Head of caudate nucleus (tissue), 42 donors: ENCODE data around the gene TTYH3.

Experiments
- DNase-seq, 42 donors: peaks; one replicate each; pipeline versions ENCODE4 v3.0.0 to v3.0.0-alpha.2; 2020 to 2021; ENCODE audit warnings: mixed read lengths in 7 of 42
- intact Hi-C: fragments of 100-400 bp; cut with DNase I; formaldehyde crosslinking; loops from one replicate; pipeline ENCODE4 v1.15.0; 2022

Gene TTYH3

GRCh38 chr7:2657208-2657607 lies 25.4 kb downstream of the TTYH3 start:
- intact Hi-C loops: no loop called here

DNA sequence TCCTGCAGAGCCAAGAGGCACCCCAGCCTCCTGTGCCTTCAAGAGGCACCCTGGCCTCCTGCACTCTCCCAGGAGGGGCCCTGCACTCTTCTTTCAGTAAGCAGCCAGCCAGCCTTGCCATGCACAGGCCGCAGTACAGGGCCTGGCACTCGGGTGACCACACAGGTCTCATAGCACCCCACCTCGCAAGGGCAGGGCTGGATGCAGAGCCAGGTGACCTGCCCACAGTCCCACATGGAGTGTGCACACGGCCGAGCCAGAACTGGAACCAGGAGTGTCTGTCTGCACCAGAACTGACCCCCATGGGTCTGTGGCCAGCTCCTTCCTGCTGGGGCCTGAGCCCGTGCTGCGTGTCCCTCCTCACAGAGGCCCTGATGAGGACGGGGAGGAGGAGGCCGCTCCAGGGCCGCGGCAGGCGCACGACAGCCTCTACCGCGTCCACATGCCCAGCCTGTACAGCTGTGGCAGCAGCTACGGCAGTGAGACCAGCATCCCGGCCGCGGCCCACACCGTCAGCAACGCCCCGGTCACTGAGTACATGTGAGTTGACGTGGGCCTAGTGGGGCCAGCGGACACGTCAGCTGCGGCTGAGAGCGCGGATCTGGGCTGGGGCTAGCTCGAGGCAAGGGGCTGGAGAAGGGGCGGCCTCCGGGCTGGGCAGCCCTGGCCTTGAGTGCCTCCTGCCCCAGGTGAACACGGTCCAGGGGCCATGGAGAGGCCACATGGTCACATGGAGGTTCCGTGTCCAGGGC lies 26.3 kb downstream of the TTYH3 start:
- intact Hi-C loops: no loop called here
- no peak for DNase-seq

More at GRCh38 chr7:2657208-2657607, 25.4 kb downstream of the TTYH3 start:
- DNase-seq: no peak

DNA sequence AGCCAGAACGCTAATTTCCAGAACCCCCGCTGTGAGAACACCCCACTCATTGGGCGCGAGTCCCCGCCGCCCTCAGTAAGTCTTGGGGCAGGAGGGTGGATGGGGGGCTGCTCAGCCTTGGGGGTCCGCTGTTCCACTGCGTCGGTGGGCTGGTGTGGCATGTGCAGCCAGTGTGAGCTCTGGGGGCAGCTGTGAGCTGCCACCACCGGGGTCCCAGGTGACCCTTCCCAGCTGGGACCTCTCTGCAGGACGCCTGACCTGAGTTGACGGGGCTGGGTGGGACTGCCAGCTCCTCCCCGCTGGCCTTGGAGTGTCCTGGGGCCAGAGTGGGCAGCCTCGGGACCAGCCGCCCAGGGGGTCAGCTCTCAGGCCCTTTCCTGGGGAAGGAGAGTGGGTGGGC lies 27.2 kb downstream of the TTYH3 start:
- intact Hi-C loops: no loop called here
- no peak for DNase-seq

GRCh38 chr7:2659556-2660358 lies 28.0 kb downstream of the TTYH3 start:
- no peak for DNase-seq
- intact Hi-C loops: no loop called here

GRCh38 chr7:2660359-2661095 lies 28.7 kb downstream of the TTYH3 start:
- intact Hi-C loops: no loop called here
- DNase-seq: no peak

- no peak for DNase-seq
Observed at GRCh38 chr7:2661096-2661449, 29.3 kb downstream of the TTYH3 start.

DNA sequence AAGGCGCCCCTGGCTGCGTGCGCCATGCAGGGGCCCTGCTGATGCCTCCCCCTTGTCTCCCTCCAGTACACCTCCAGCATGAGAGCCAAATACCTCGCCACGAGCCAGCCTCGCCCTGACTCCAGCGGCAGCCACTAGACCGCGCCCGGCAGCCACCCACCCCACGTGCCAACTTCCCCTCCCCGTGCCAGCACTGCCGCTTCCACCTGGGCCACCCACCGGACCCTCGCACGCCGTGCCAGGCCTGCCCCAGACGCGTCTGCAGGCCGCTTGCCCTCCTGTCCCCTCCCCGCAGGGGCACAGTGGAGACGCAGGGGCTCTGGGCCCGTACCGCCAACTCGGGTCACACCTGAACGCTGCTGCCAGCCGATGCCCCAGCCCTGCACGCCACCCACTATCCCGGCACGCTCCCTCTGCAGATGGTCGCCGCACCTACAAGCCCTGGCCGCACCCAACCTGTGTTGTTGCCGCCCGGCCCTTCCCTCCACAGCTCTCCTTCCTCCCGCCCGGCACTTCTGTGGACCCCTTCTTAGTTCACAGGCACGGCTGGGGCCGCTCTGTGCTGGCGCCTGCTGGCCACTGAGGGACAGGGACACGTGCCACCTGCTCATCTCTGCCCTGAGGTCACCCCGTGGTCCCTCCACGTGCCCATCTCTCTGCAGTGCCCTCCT lies 30.0 kb downstream of the TTYH3 start:
- peak in 1 of 42 donors; percentile 49 for DNase-seq
- intact Hi-C loops: no loop called here

More at GRCh38 chr7:2661096-2661449, 29.3 kb downstream of the TTYH3 start:
- intact Hi-C loops: no loop called here

DNA sequence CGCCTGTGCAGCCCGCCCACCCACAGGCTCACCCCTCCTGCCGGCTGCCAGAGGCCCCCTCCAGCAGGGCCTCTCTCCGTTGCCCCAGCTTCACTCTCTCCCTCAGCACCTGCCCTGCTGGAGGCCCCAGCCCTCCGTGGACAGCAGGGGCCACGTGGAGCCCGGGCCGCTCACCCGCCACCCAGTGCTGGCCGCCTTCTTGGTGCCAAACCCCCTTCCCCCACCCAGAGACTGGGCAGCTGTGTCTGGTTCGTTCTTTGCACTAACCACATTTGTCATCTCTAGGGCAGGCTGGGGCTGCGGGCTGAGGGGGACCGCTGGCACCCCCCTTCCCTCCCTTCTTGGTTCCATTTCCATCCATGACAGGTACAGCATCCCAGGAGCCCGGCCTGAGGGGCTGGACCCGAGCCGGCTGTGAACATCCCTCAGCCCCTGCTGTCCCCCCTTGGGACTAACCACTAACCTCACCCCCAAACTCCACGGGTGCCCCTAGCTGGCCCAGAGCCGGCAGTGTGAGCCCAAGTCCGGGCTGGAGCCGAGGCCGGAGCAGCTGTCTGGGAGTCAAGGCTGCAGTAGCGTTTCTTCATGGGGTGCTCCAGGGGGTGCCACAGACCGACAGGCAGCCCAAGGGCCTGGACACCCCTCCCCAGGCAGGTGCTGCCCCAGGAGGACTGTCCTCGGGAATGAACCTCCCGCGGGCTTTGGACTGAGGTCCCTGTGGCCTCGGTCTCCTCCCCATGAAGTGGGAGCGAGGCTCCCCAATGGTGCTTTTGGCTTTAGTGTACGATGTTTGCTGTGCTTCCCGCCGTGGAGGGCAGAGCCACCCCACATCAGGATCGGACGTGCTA lies 30.7 kb downstream of the TTYH3 start:
- peak in 1 of 42 donors; percentile 36 for DNase-seq
- intact Hi-C loops: no loop called here

DNA sequence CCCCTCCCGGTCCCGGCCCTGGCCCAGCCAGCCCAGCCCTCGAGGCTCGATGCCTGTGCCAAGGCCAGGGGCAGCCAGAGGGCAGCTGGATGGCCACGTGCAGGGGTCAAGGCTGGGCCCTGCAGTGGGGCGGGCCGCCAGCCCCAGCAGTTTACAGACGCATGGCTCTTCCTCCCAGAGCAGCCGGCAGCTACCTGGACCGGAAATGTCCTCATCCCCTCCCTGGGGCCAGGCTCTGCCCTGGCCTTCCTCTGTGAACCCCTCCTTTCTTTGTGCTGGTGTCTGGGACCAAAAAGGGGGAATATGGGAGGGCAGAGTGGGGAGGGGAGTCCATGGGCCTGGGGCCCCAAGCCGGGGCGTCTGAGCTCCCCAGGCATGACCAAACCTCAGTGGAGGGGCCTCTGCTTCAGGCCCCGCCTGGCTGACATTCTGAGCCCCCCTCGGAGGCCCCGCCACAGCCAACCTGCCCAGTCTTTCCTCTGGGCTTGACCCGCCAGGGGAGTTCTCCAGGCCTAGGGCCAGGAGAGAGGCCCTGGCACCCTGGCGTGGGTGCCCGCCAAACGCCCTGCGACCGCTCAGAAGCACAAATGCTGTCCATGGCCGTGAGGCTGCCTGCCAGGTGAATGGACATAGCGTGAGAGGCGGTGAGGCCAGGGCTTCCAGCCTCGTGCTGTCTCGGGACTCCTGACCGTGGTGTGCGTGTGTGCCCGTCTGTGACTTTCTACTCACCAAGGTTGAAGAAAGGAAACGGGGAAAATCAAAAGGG lies 31.5 kb downstream of the TTYH3 start:
- peak in 4 of 42 donors; percentile 36 to 55 (median 47) for DNase-seq
- intact Hi-C loops: no loop called here

- no peak for DNase-seq
- intact Hi-C loops: no loop called here
Observed at GRCh38 chr7:2663960-2664359, 32.2 kb downstream of the TTYH3 start.

- DNase-seq: peak in 6 of 42 donors; percentile 55 to 64 (median 58)
- intact Hi-C loops: no loop called here
Observed at GRCh38 chr7:2665359-2665791, 33.6 kb downstream of the TTYH3 start.

GRCh38 chr7:2666155-2666554 lies 34.4 kb downstream of the TTYH3 start:
- no peak for DNase-seq
- intact Hi-C loops: no loop called here

DNA sequence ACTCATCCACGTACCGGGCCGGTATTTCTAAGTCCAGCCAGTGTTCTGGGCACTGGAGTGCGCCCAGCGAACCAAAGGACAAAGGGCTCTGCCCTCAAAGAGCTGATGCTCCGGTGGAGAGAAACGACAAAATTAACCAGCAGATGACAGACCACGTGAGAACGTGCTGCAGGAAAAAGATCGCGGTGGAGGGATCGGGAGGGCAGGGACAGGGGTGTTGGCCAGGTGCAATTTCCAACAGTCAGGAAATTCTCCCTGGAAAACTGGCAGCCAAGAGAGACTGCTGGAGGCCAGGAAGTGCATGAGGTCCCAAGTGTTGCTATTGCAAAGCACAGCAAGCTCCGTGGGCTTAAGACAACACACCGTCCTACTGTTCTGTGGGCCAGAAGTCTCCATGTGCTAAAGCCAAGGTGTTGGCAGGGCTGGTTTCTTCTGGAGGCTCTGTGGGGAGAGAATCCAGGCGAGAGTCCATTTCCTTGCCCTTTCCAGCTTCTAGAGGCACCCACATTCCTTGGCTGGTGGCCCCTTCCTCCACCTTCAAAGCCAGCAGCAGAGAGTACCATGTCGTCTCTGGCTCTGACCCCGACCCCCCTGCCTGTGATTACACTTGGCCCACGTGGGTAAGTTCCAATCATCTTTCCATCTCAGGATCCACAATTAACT lies 34.9 kb downstream of the TTYH3 start:
- intact Hi-C loops: no loop called here

GRCh38 chr7:2667843-2668242 lies 36.1 kb downstream of the TTYH3 start:
- intact Hi-C loops: no loop called here
- no peak for DNase-seq

More for the DNA sequence above, 34.9 kb downstream of the TTYH3 start:
- no peak for DNase-seq

DNA sequence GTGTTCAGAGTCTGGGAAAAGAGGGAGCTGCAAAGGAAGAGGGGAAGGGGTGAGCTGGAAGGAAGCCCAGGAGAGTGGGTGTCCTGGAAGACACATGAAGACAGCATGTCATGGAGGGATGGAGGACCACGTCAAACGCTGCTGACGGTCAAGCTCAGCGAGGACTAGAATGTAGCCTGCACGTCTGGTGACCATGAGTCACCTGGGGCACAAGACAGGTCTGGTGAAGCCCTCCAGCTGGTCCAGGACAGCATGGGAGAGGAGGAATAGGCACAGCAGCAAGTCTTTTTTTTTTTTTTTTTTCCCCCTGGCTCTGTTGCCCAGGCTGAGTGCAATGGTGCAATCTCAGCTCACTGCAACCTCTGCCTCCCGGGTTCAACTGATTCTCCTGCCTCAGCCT lies 36.6 kb downstream of the TTYH3 start:
- DNase-seq: no peak
- intact Hi-C loops: no loop called here

DNA sequence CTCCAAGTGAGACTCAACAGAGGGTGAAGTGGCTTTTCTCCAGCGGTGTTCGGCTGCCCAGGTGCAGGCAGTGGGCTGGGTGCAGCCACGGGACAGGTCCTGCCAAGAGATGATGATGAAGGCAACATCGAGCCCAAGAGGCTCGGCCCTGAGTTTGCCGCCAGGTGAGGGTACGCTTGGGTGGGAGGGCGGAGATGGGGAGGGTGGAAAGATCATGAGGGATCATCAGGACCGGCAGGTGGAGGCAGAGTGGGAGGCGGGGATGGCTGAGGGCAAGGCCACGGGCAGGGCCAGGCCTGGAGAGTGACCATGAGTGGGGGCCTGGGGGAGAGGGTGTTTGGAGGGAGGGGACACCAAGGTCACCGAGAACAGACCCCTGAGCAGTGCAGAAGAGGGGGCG lies 38.4 kb downstream of the TTYH3 start:
- intact Hi-C loops: loop anchor here (5.0 kb wide), 1 partner anchor 37 kb away; no protein-coding TSS in a partner anchor
- no peak for DNase-seq
